GM12874 (cell line): Measurements from ENCODE around the gene PSAP.

Source experiments
- CTCF ChIP-seq: IDR thresholded peaks from 2 replicates; pipeline ENCODE4 v1.5.1; 2011; ENCODE audit warnings: low read depth, mild to moderate bottlenecking, control low read depth, low read length, moderate library complexity; ENCODE audit not compliant: insufficient read depth

Gene PSAP

GRCh38 chr10:71836596-71836974 lies 14.5 kb downstream of the PSAP start:
- no peak for TF ChIP-seq CTCF

GRCh38 chr10:71835671-71836595 lies 15.1 kb downstream of the PSAP start:
- TF ChIP-seq CTCF, result no peak

- TF ChIP-seq CTCF, result no peak
These were observed 16.7 kb downstream of the PSAP start for GRCh38 chr10:71834343-71834674.

- TF ChIP-seq CTCF, result no peak
These were observed 17.4 kb downstream of the PSAP start for GRCh38 chr10:71833451-71834342.

- no peak for TF ChIP-seq CTCF
These were observed 18.1 kb downstream of the PSAP start for GRCh38 chr10:71832967-71833366.

- no peak for TF ChIP-seq CTCF
These were observed 19.2 kb downstream of the PSAP start for GRCh38 chr10:71831646-71832552.
